Measurements from ENCODE around the gene TRPT1.

TRPT1 gene

GRCh38 chr11:64207256-64208085, 18.5 kb downstream of the TRPT1 start:
- peaks cover 61% of the 10 kb centered on the region for H3K36me3 Mint-ChIP-seq (ENCODE audit: low read depth)
- no peaks in the 10 kb centered on the region for H3K27me3 Mint-ChIP-seq (ENCODE audit: low read depth)
- peak overlapping the region; percentile 89 for H3K4me3 Mint-ChIP-seq
- peak; percentile 83 for DNase-seq (ENCODE audit: low spot score)
- peak overlapping the region; percentile 91 for H3K27ac Mint-ChIP-seq
- H3K9me3 Mint-ChIP-seq: no peaks in the 10 kb centered on the region
- peaks cover 26% of the 10 kb centered on the region for H3K4me1 Mint-ChIP-seq (ENCODE audit: low read depth)

GRCh38 chr11:64206457-64207255, 19.3 kb downstream of the TRPT1 start, which contains the start of gene FERMT3:
TSS of gene FERMT3 (plus strand) at chr11:64206721. CDS start at chr11:64207365, 644 bp downstream.
- Mint-ChIP-seq H3K9me3 (no peaks in the 10 kb centered on the region), H3K36me3 (ENCODE audit: low read depth) (peaks cover 59% of the 10 kb centered on the region), H3K4me1 (ENCODE audit: low read depth) (peaks cover 25% of the 10 kb centered on the region), H3K27ac (peak within 1 kb of the TSS; percentile 91), H3K27me3 (ENCODE audit: low read depth) (no peaks in the 10 kb centered on the region), H3K4me3 (peak within 1 kb of the TSS; percentile 89)
- DNase-seq (ENCODE audit: low spot score): peak; percentile 79

GRCh38 chr11:64204464-64204989, 21.5 kb downstream of the TRPT1 start:
- Mint-ChIP-seq H3K27ac (peak overlapping the region; percentile 65), H3K36me3 (ENCODE audit: low read depth) (peaks cover 74% of the 10 kb centered on the region), H3K27me3 (ENCODE audit: low read depth) (no peaks in the 10 kb centered on the region), H3K4me3 (peak overlapping the region; percentile 55), H3K9me3 (no peaks in the 10 kb centered on the region), H3K4me1 (ENCODE audit: low read depth) (peaks cover 25% of the 10 kb centered on the region)
- peak; percentile 64 for DNase-seq (ENCODE audit: low spot score)

GRCh38 chr11:64204080-64204440, 21.9 kb downstream of the TRPT1 start:
- Mint-ChIP-seq H3K36me3 (ENCODE audit: low read depth) (peaks cover 72% of the 10 kb centered on the region), H3K9me3 (no peaks in the 10 kb centered on the region), H3K27ac (no peak overlapping the region), H3K4me1 (ENCODE audit: low read depth) (peaks cover 25% of the 10 kb centered on the region), H3K27me3 (ENCODE audit: low read depth) (no peaks in the 10 kb centered on the region), H3K4me3 (peak overlapping the region; percentile 45)
- no peak for DNase-seq (ENCODE audit: low spot score)

GRCh38 chr11:64203421-64204079, 22.4 kb downstream of the TRPT1 start:
- Mint-ChIP-seq H3K9me3 (no peaks in the 10 kb centered on the region), H3K36me3 (ENCODE audit: low read depth) (peaks cover 71% of the 10 kb centered on the region), H3K4me3 (peak overlapping the region; percentile 45), H3K4me1 (ENCODE audit: low read depth) (peaks cover 20% of the 10 kb centered on the region), H3K27ac (no peak overlapping the region), H3K27me3 (ENCODE audit: low read depth) (no peaks in the 10 kb centered on the region)
- no peak for DNase-seq (ENCODE audit: low spot score)

- H3K27ac Mint-ChIP-seq: no peak overlapping the region
- DNase-seq (ENCODE audit: low spot score): no peak
- H3K27me3 Mint-ChIP-seq (ENCODE audit: low read depth): no peaks in the 10 kb centered on the region
- peaks cover 72% of the 10 kb centered on the region for H3K36me3 Mint-ChIP-seq (ENCODE audit: low read depth)
- peaks cover 19% of the 10 kb centered on the region for H3K4me1 Mint-ChIP-seq (ENCODE audit: low read depth)
- no peak overlapping the region for H3K4me3 Mint-ChIP-seq
- H3K9me3 Mint-ChIP-seq: no peaks in the 10 kb centered on the region
These were observed 23.0 kb downstream of the TRPT1 start for GRCh38 chr11:64202992-64203391.

- H3K36me3 Mint-ChIP-seq (ENCODE audit: low read depth): peaks cover 77% of the 10 kb centered on the region
- H3K27me3 Mint-ChIP-seq (ENCODE audit: low read depth): no peaks in the 10 kb centered on the region
- no peak for DNase-seq (ENCODE audit: low spot score)
- H3K9me3 Mint-ChIP-seq: no peaks in the 10 kb centered on the region
- no peak overlapping the region for H3K4me3 Mint-ChIP-seq
- H3K4me1 Mint-ChIP-seq (ENCODE audit: low read depth): peaks cover 19% of the 10 kb centered on the region
- H3K27ac Mint-ChIP-seq: no peak overlapping the region
These were observed 24.4 kb downstream of the TRPT1 start for GRCh38 chr11:64201543-64201942.

- no peak overlapping the region for H3K4me3 Mint-ChIP-seq
- no peak overlapping the region for H3K27ac Mint-ChIP-seq
- peaks cover 80% of the 10 kb centered on the region for H3K36me3 Mint-ChIP-seq (ENCODE audit: low read depth)
- no peak for DNase-seq (ENCODE audit: low spot score)
- no peaks in the 10 kb centered on the region for H3K9me3 Mint-ChIP-seq
- H3K27me3 Mint-ChIP-seq (ENCODE audit: low read depth): no peaks in the 10 kb centered on the region
- peaks cover 6% of the 10 kb centered on the region for H3K4me1 Mint-ChIP-seq (ENCODE audit: low read depth)
These were observed 27.5 kb downstream of the TRPT1 start for GRCh38 chr11:64198511-64198910.

- H3K36me3 Mint-ChIP-seq (ENCODE audit: low read depth): peaks cover 74% of the 10 kb centered on the region
- no peak for DNase-seq (ENCODE audit: low spot score)
These were observed 29.4 kb downstream of the TRPT1 start for GRCh38 chr11:64196626-64197025.

GRCh38 chr11:64192434-64192833, 33.6 kb downstream of the TRPT1 start:
- no peak for DNase-seq (ENCODE audit: low spot score)
- no peaks in the 10 kb centered on the region for H3K9me3 Mint-ChIP-seq
- peaks cover 13% of the 10 kb centered on the region for H3K4me1 Mint-ChIP-seq (ENCODE audit: low read depth)
- peaks cover 54% of the 10 kb centered on the region for H3K36me3 Mint-ChIP-seq (ENCODE audit: low read depth)
- no peak overlapping the region for H3K4me3 Mint-ChIP-seq
- no peaks in the 10 kb centered on the region for H3K27me3 Mint-ChIP-seq (ENCODE audit: low read depth)
- H3K27ac Mint-ChIP-seq: no peak overlapping the region

More at GRCh38 chr11:64196626-64197025, 29.4 kb downstream of the TRPT1 start:
- Mint-ChIP-seq H3K4me1 (ENCODE audit: low read depth) (peaks cover 3% of the 10 kb centered on the region), H3K4me3 (no peak overlapping the region), H3K27me3 (ENCODE audit: low read depth) (no peaks in the 10 kb centered on the region), H3K27ac (no peak overlapping the region), H3K9me3 (no peaks in the 10 kb centered on the region)

- peak; percentile 60 for DNase-seq (ENCODE audit: low spot score)
- peaks cover 4% of the 10 kb centered on the region for H3K27me3 Mint-ChIP-seq (ENCODE audit: low read depth)
- no peak overlapping the region for H3K4me3 Mint-ChIP-seq
- H3K4me1 Mint-ChIP-seq (ENCODE audit: low read depth): peaks cover 25% of the 10 kb centered on the region
- peaks cover 15% of the 10 kb centered on the region for H3K36me3 Mint-ChIP-seq (ENCODE audit: low read depth)
- no peak overlapping the region for H3K27ac Mint-ChIP-seq
- no peaks in the 10 kb centered on the region for H3K9me3 Mint-ChIP-seq
These were observed 39.4 kb downstream of the TRPT1 start for GRCh38 chr11:64186492-64187165.

GRCh38 chr11:64185693-64186491, 40.1 kb downstream of the TRPT1 start, which contains the start of gene STIP1:
TSS of gene STIP1 (plus strand) at chr11:64186171. CDS start at chr11:64186262, 91 bp downstream.
- H3K4me3 Mint-ChIP-seq: peak within 1 kb of the TSS; percentile 98
- peaks cover 30% of the 10 kb centered on the region for H3K4me1 Mint-ChIP-seq (ENCODE audit: low read depth)
- H3K36me3 Mint-ChIP-seq (ENCODE audit: low read depth): peaks cover 15% of the 10 kb centered on the region
- peak within 1 kb of the TSS; percentile 99 for H3K27ac Mint-ChIP-seq
- DNase-seq (ENCODE audit: low spot score): peak; percentile 99
- H3K27me3 Mint-ChIP-seq (ENCODE audit: low read depth): peaks cover 4% of the 10 kb centered on the region
- no peaks in the 10 kb centered on the region for H3K9me3 Mint-ChIP-seq

Data from T-helper 2 cell treated with Interferon-gamma antibody and Interleukin-4, amounts not matched to agents 5 μg/mL and 100 μg/mL, for 36 hours (primary cell).